NCI-H226 (cell line): ENCODE data around the gene AP2A1.
A peak's percentile ranks its signal among the peaks of the same experiment; 100 is the strongest.
"Not testable (repeated sequence)": the region's sequence is repeated elsewhere in the genome, so short reads cannot be mapped to it uniquely, and the experiment has no call there.

Source experiments
- DNase-seq: peaks from one replicate; pipeline ENCODE4 v3.0.0-alpha.2; 2015

The AP2A1 gene

DNA sequence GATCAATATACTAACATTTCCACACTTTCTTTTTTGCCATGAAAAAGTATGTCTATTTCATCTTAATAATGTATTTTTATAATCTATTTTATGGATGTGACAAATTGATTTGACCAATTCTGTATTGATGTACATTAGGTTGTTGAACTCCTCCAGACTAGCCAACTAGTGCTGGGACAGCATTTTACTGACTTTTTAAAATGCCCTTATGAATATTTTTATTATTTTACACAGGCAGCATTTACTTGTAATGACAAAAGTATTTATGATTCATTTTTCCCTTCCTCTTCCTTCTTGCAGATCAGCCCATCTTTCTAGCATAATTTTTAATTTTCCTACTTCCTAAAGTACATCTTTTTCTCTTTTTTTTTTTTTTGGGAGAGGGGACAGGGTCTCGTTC, 47.2 kb downstream of the AP2A1 start:
- DNase-seq, result no peak

- no peak for DNase-seq
Observed at GRCh38 chr19:49816590-49816989, 49.8 kb downstream of the AP2A1 start.

- DNase-seq, result peak; percentile 70
Observed at GRCh38 chr19:49817964-49818648, 51.3 kb downstream of the AP2A1 start, which contains the start of gene MED25. MED25 (plus strand) TSS chr19:49818289; CDS start chr19:49818342, 53 bp downstream.

- DNase-seq, result peak; percentile 4
Observed at GRCh38 chr19:49818649-49819370, 52.0 kb downstream of the AP2A1 start.

- not testable (repeated sequence) for DNase-seq
Observed at GRCh38 chr19:49819452-49820115, 52.8 kb downstream of the AP2A1 start.

- no peak for DNase-seq
Observed at GRCh38 chr19:49820125-49820524, 53.3 kb downstream of the AP2A1 start.

DNA sequence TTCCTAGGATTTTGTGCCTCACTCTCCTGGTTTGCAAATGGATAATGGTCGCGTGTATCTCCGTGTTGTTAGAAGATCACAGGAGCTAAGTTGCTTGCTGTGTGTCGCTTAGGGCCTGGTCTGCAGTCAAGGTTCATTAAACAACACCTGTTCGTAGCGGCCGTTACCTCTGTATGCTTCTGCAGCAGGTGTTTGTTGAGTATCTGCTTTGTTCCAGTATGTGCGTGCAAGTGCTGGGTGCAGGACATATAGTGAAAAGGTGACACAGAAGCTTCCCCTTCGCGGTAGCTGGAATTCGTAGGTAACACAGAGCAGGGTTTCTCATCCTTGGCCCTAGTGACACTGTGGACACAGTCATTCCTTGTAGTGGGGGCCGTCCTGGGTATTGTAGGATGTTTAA, 56.7 kb downstream of the AP2A1 start:
- DNase-seq, result no peak

DNA sequence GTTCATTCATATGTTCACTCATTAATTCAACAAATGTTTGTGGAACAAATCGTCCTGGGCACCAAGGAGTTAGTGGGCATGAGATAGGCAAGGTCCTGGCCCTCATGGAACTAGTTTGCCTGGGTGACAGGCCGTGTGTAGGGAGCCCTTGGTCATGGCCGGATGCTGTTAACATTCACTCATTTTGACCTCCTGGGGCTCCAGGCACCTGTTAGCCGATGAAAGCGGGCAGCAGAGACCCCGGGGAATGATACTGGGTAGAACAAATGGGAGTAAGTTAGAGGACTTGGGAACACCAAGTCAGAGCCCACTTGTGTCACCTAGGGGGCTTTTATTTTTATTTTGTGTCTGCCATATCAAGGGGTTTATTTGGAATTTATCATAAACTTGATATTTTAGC, 57.9 kb downstream of the AP2A1 start:
- no peak for DNase-seq

GRCh38 chr19:49827034-49827433, 60.2 kb downstream of the AP2A1 start:
- no peak for DNase-seq

DNA sequence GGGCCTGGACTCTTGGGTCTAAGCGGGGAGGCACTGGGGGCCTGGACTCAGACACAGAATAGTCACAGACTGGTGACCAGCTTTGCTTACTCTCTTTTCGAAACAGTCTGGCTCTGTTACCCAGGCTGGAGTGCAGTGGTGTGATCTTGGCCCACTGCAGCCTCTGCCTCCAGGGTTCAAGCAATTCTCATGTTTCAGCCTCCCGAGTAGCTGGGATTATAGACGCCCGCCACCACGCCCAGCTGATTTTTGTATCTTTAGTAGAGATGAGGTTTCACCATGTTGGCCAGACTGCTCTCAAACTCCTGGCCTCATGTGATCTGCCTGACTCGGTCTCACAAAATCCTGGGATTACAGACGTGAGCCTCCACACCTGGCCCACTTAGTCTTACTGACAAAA, 62.4 kb downstream of the AP2A1 start:
- no peak for DNase-seq

GRCh38 chr19:49829721-49830120, 62.9 kb downstream of the AP2A1 start:
- no peak for DNase-seq

DNA sequence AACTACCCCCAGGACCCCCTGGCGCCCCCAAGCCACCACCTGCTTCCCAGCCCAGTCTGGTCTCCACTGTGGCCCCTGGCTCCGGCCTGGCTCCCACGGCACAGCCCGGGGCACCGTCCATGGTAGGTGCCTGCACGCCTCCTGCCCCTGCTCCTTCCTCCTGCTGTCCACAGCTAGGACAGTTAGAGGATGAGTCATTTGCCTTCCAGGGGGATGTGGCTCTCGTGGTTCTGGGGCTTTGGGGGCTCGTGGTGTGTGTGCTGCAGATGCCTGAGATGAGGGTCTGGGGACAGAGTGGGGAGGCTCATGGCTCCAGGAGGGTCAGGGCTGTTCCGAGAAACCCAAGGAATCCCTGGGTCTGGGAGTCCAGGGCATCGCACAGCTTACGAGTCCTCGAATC, 64.0 kb downstream of the AP2A1 start:
- no peak for DNase-seq

DNA sequence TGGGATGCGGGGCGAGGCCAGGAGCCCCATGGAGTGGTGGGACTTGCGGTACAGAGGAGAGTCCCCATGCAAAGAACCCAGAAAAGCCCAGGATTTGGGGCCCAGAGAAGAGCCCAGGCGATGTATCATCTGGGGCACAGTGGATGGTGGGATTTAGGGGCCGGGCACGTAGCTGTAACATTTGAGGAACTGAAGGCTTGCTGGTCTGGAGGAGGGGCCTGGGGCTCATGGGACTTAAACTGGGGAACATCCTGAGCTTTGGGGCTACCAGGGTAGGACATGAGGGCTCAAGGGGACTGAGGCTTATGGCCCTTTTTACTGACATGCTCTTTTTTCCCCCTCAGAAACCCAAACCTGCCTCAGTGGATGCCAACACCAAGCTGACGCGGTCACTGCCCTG, 64.8 kb downstream of the AP2A1 start:
- DNase-seq, result no peak

DNA sequence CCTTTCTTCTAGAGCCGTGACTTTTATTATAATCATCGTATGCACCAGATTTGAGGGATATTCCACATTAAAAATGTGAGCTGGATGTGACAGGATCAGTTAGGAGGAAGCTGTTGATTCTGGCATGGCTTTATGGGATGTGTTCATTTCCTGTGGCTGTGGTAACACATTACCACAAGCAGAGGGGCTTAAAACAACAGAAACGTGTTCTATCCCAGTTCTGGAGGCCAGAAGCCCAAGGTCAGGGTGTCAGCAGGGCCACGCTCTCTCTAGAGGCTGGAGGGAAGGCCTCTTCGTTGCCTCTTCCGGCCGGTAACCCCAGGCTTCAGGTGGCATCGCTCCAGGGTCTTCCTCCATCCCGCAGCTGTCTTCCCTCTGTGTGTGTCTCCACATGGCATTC, 65.8 kb downstream of the AP2A1 start:
- no peak for DNase-seq

GRCh38 chr19:49833599-49833998, 66.8 kb downstream of the AP2A1 start:
- no peak for DNase-seq

GRCh38 chr19:49835562-49835961, 68.8 kb downstream of the AP2A1 start:
- no peak for DNase-seq

GRCh38 chr19:49836176-49837008, 69.6 kb downstream of the AP2A1 start:
- DNase-seq, result no peak

DNA sequence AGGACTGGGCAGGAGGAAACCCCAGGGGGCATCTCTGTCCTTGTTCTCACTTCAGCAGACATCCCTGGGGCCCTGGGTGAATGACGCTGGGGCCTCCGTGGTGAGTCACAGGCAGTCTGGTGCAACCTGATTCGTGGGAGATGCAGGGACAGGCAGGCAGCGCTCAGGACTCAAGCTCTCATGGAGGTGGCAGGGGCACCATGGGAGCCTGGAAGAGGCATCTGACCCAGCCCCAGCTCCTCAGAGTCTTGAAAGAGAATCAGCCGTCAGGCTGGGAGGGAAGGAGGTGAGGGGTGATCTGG, 70.2 kb downstream of the AP2A1 start:
- DNase-seq, result no peak

DNA sequence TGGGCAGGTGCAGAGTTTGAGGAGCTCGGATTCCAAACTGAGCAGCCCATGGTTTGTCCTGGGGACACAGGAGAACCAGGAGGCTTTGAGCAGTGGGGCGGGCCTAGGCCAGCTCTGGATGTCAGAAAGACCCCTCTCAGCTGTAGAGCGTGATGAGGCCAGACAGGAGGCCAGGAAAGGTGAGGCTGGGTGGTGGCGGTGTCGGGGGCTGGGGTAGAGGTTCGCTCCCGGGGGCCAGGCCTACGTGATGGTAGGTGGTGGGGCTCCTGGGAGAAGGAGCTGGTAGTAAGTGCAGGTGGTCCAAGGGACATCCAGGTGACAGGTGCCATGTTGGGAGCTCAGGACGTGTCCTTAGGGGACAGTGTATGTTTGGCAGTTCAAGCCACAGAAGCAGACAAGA, 70.6 kb downstream of the AP2A1 start:
- no peak for DNase-seq

DNA sequence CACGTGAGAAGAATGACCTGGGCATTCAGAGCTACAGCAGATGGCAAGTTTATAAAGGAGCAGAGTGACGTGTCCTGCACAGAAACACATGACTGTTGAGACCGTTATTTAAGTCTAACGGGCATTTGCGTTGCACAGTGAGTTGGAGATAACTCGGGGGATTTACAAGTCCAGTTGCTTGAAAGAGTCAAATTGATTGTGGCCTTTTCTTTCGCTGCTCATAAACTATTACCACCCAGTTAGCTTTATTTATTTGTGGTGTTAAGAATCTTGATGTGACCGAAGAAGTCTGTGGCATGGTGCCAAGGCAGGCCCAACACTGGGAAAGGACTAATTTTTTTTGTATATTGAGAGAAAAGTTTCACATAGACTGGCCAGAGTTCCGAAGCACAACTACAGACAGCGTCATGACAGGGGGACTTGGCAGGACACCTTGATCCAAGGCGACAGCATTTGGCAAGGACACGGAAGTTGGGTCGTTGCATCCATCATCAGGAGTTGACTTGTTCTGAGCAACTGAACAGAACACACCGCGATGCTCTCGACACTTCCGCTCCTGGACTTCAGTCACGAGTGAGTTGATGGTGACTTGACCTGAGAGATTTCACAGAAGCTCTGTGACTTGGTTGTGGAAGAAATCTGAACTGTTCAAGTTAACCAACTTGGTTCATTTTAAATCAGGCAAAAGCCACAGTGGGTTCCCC, 72.2 kb downstream of the AP2A1 start:
- no peak for DNase-seq

DNA sequence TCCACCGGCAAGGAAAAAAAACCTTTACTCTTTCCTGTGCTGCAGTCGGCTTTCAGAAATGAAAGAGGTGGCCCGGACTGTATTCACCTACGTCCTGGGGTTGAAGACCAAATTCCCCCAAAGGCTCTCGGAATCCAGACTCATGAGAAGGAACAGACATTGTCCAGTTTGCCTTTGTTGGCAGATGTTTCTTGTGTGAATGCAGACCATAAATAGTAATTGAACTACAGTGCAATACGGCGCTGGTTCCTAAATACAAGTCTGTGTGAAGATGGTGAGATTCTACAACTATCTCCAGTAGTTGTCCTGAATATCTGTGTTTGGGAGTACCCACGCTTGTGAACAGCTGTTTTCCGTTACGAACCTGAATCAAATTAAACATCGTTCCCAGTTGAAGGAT, 72.9 kb downstream of the AP2A1 start:
- no peak for DNase-seq

DNA sequence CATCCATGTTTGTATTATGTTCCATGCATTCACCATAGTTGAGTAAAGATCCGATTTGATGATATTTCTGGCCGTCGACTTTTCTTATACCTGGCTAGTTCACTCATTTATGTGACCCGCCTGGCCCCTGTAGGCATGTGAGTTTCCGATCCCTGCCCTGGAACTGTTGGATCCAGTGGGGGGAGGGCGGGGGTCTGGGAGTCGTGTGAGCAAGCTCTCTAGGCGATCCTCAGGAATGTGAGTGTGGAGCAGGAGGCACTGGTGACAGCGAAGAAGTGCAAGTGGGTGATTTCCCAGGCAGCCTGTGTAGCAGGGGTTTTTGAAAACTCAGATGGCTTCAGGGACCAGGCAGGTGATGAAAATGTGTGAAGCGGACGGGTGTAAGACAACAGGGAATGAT, 73.5 kb downstream of the AP2A1 start:
- no peak for DNase-seq

DNA sequence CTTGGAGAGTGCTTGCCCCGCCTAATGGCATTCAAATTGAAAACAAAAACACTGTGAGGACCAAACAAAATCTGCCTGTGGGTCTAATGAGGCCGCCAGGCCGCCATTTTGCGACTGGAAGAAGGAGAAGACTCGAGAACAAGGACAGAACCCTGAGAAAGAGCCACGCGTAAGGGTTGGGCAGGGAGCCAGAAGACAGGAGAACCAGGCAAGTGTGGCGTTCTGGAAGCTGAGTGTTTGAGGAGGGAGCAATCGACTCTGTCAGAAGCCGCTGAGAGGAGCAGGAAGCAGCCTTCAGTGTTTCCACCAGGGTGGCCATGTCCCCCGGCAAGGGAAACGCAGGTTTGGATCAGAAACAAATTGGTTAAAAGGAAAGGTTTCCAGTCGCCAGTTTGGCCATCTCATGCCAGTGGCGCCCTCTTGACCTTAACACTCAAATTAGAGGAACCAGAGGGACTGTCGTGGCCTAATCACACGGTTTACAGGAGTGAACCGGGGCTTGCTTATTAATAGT, 74.0 kb downstream of the AP2A1 start:
- DNase-seq, result no peak
